ENCODE measurements around the gene FTO. TPM values are rescaled to one million over a fixed set of nuclear protein-coding genes. Genes with fewer than 3 reads are reported as not detected.

The FTO gene
- total and polyA plus RNA-seq, 2 of the 8 experiments (the other 6 are each of a cell fraction or from before 2014, with no cell fraction given): 34.5 to 59.8 TPM

DNA sequence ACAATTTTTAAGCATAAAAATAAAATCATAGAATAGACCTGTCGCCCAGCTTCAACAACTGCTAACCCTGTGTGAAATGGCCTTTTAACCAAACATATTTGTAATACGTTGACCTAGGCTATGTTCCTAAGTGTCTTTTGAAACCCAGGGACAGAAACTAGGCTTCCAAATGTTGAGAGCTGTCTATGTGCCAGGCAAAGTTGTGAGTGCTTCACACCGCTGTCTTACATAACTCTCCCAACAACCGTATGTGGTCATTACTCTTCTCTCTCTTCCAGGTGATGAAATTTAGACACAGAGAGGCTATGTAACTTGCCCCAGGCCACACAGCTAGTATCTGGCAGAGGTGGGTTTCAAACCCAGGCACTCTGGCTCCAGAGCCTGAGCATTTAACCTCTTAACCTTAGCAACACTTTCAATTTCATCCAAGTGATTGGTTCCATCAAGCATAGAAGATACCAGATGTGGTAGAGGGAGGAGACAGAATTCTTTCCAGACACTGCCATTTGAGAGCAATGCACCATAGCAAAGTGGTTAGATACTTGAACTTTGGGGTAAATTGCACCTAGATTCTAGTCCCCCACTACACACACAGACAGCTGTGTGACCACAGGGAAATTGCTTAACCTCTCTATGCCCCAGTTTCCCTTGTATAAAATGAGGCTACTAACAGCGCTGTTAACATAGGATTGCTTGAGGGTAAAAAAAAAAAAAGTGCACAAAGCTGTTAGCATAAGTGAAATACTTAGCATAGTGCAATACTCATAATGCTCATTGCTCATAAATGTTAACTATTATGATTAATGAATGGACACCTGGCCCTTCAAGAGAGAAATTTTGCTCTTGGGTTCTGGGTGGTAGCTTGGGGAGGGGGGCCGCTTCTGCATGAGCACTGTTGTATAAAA, 422.0 kb downstream of the FTO start:
- 86% methylated on average over 6 of the region's 6 CpGs; no CpG with 5 or more reads in 1 of the 2 experiments for whole genome bisulfite sequencing, 2 experiments (ENCODE audit: extremely low coverage in 1 of 2, insufficient coverage in 1 of 2, insufficient read length in 1 of 2, insufficient replicate concordance in 2 of 2, low coverage in 1 of 2, low lambda C conversion rate in 2 of 2, missing lambda C conversion rate in 1 of 2)
- H2BK20ac ChIP-seq (ENCODE audit: low read length): no peak overlapping the region
- no peaks in the 10 kb centered on the region for H3K36me3 ChIP-seq (ENCODE audit: control insufficient read depth in 2 of 4, insufficient read depth in 4 of 4, low read length in 3 of 4)
- H2AK5ac ChIP-seq (ENCODE audit: low read depth, low read length): no peak overlapping the region
- H3K4me3 ChIP-seq (ENCODE audit: extremely low read depth in 1 of 4, insufficient read depth in 2 of 4, low read depth in 3 of 4, low read length in 4 of 4): no peak overlapping the region
- no peak overlapping the region for H3K4ac ChIP-seq (replicated peaks; ENCODE audit: insufficient read length, low read depth, low read length)
- POLR2A ChIA-PET (ENCODE audit: partially characterized antibody): interaction anchor here (0.6 kb wide), 2 partner anchors 10 to 249 kb away, joined by 3 read pairs; no protein-coding TSS in a partner anchor
- no peak overlapping the region for H4K5ac ChIP-seq (ENCODE audit: insufficient read length, low read depth, low read length)
- H3K14ac ChIP-seq (ENCODE audit: insufficient read length): no peak overlapping the region
- H3K23ac ChIP-seq (ENCODE audit: insufficient read length): no peak overlapping the region
- H3K4me2 ChIP-seq (ENCODE audit: insufficient read depth in 1 of 2, low read depth in 2 of 2, low read length in 2 of 2): no peak overlapping the region
- no peak for DNase-seq (ENCODE audit: low read depth in 1 of 2, low spot score in 2 of 2)
- no peak overlapping the region for H3K27ac ChIP-seq (ENCODE audit: low read depth, low read length)
- H3K23me2 ChIP-seq (ENCODE audit: low read depth, low read length): no peaks in the 10 kb centered on the region
- no peak overlapping the region for H4K91ac ChIP-seq (replicated peaks; ENCODE audit: insufficient read length, low read length)
- no peak for TF ChIP-seq RBBP5 (IDR thresholded peaks at IDR 0.05; ENCODE audit: borderline replicate concordance, low read depth, low read length)
- TF ChIP-seq SP1 (IDR thresholded peaks at IDR 0.05; ENCODE audit: low read depth, low read length): no peak
- TF ChIP-seq SRF (IDR thresholded peaks at IDR 0.05; ENCODE audit: low read depth, low read length): no peak
- TF ChIP-seq, protein P1, sequence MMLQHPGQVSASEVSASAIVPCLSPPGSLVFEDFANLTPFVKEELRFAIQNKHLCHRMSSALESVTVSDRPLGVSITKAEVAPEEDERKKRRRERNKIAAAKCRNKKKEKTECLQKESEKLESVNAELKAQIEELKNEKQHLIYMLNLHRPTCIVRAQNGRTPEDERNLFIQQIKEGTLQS (IDR thresholded peaks at IDR 0.05; ENCODE audit: insufficient read depth, low read depth, low read length): no peak
- no peak for TF ChIP-seq KDM5A (IDR thresholded peaks at IDR 0.05; ENCODE audit: low read length)
- no peak for TF ChIP-seq KDM1A (IDR thresholded peaks at IDR 0.05; ENCODE audit: borderline replicate concordance, low read length)
- no peak for TF ChIP-seq CHD2 (IDR thresholded peaks at IDR 0.05; ENCODE audit: low read length)
- TF ChIP-seq EGR1 (IDR thresholded peaks at IDR 0.05; ENCODE audit: borderline replicate concordance, low read depth, low read length): no peak
- TF ChIP-seq CHD1 (IDR thresholded peaks at IDR 0.05; ENCODE audit: low read depth, low read length): no peak
- no peak overlapping the region for H2AFZ ChIP-seq (ENCODE audit: low read length)
- H3K18ac ChIP-seq (ENCODE audit: extremely low read depth, low read length): no peak overlapping the region
- no peak overlapping the region for H2BK120ac ChIP-seq (replicated peaks; ENCODE audit: low read depth, low read length)
- H3K9me3 ChIP-seq (ENCODE audit: insufficient read depth in 2 of 2, low read depth in 1 of 2, low read length in 1 of 2): no peaks in the 10 kb centered on the region
- no peaks in the 10 kb centered on the region for H3K79me1 ChIP-seq (ENCODE audit: low read depth, low read length)
- H2BK12ac ChIP-seq (ENCODE audit: low read depth, low read length): no peak overlapping the region
- no peaks in the 10 kb centered on the region for H3K27me3 ChIP-seq (replicated peaks in 1 of 4; ENCODE audit: control insufficient read depth in 3 of 4, extremely low read depth in 1 of 4, insufficient read depth in 3 of 4, low read length in 3 of 4)
- no peaks in the 10 kb centered on the region for H4K20me1 ChIP-seq (replicated peaks in 1 of 2; ENCODE audit: control insufficient read depth in 1 of 2, insufficient read depth in 2 of 2, low read length in 2 of 2)
- H2BK15ac ChIP-seq (ENCODE audit: low read length): no peak overlapping the region
- H3K56ac ChIP-seq (replicated peaks; ENCODE audit: insufficient read length, low read depth, low read length): no peak overlapping the region
- CTCF ChIA-PET (ENCODE audit: partially characterized antibody): interaction anchor here (0.6 kb wide), 1 partner anchor 57 kb away, joined by 5 read pairs; no protein-coding TSS in a partner anchor
- H3K79me2 ChIP-seq (ENCODE audit: control insufficient read depth in 1 of 2, insufficient read depth in 2 of 2, low read length in 2 of 2): no peaks in the 10 kb centered on the region
- H2BK5ac ChIP-seq (ENCODE audit: low read depth, low read length): no peak overlapping the region
- H3K9ac ChIP-seq (replicated peaks in 1 of 4; ENCODE audit: extremely low read depth in 1 of 4, low read depth in 3 of 4, low read length in 3 of 4): no peak overlapping the region
- no peak for FAIRE-seq
- H4K8ac ChIP-seq (ENCODE audit: extremely low read depth, insufficient read depth, low read length): no peak overlapping the region
- 0 out of 7 replicates have a peak, but pooled peaks cover 0 to 2% (median 0%) of the 10 kb centered on the region in 4 experiments for H3K4me1 ChIP-seq (replicated peaks in 1 of 4; ENCODE audit: control insufficient read depth in 3 of 4, insufficient read depth in 4 of 4, low read length in 3 of 4)

All from H1 (cell line).